Ovary (tissue), 9 donors: ENCODE measurements around the gene PCED1B. TPM values are rescaled to one million over a fixed set of nuclear protein-coding genes. Genes with fewer than 3 reads are reported as not detected.

Experiments used
- DNase-seq, 5 donors: peaks; one replicate each; pipeline ENCODE4 v3.0.0-alpha.2; 2019 to 2020
- H3K27ac ChIP-seq, 2 donors: fragments of 200-600 bp; one replicate each; pipeline versions ENCODE4 v1.5.1 to v1.8.0; 2019 to 2022
- H3K27me3 ChIP-seq: fragments of 200-600 bp; one replicate; pipeline ENCODE4 v1.8.0; 2022
- H3K36me3 ChIP-seq: fragments of 200-600 bp; sonication (generic); one replicate; pipeline ENCODE4 v1.5.1; 2019
- H3K4me1 ChIP-seq: one replicate; pipeline ENCODE4 v1.8.1; 2013; ENCODE audit warnings: mild to moderate bottlenecking, moderate library complexity; ENCODE audit not compliant: insufficient read depth
- H3K4me3 ChIP-seq: fragments of 200-600 bp; sonication (generic); one replicate; pipeline ENCODE4 v1.5.1; 2017
- H3K9me3 ChIP-seq, 2 donors: fragments of 200-600 bp in 1 of 2; sonication (generic) in 1 of 2; one replicate each; pipeline versions ENCODE4 v1.5.1 to v1.8.1; 2013 to 2019; ENCODE audit warnings: mild to moderate bottlenecking in 1 of 2, moderate library complexity in 1 of 2
- EP300 ChIP-seq: sonication (generic); formaldehyde crosslinking; IDR thresholded peaks from one replicate; pipeline ENCODE4 v1.6.1; 2017; ENCODE audit warnings: antibody characterized with exemption
- POLR2A ChIP-seq: fragments of 450-650 bp; IDR thresholded peaks from one replicate; pipeline ENCODE4 v1.6.1; 2017; ENCODE audit warnings: antibody characterized with exemption, mild to moderate bottlenecking, moderate library complexity
- WGBS, 3 donors: extraction: QIAGEN DNeasy Blood & Tissue Kit in 1 of 3; methylation state at CpG; one replicate each; pipeline versions ENCODE4 v1.1.5 to v1.1.7; 2013 to 2017; 5-methylcytosine and 5-hydroxymethylcytosine counted together
- intact Hi-C, 4 donors: fragments of 100-400 bp; cut with DNase I; formaldehyde crosslinking; loops; one replicate each; pipeline versions ENCODE4 v1.11.0 to v1.15.1; 2022 to 2023
- polyA plus RNA-seq, 2 donors: library from polyadenylated mRNA; stranded (reverse); fragments of 200-250 nt in 1 of 2; fragments of 350-450 nt in 1 of 2; fragmentation: Illumina TruSeq in 1 of 2; extraction: RNeasy Lipid Tissue Mini Kit (QIAGEN cat#74804) in 1 of 2; gene quantifications; one replicate each; pipeline ENCODE4 v1.2.3, GENCODE V29; 2013 to 2014
- total RNA-seq, 7 donors: library from RNA; depleted of rRNA in 2 of 7; stranded (reverse); fragments of >200 nt in 2 of 7; fragmentation: NEBNext Ultra II Directional in 3 of 7; extraction: Animal tissue kit (Norgen Biotek cat#: 25700) in 3 of 7; gene quantifications; one replicate each; pipeline versions ENCODE4 v1.1.0 to v1.2.4, GENCODE V29; 2016 to 2023
- TF ChIP-seq, protein P1 (sequence below), 3 donors: fragments of 450-650 bp in 2 of 3; fragments of 200-600 bp in 1 of 3; IDR thresholded peaks; one replicate each; pipeline versions ENCODE4 v1.5.1 to v1.8.0; 2016 to 2022; ENCODE audit warnings: antibody characterized with exemption in 3 of 3, mild to moderate bottlenecking in 1 of 3
- donor health status: DM: no; HTN: no; CAD: no; lungs with moderate emphysema.
- donor health status: DM: no; HTN: no; CAD: no.
- donor health status: Bipolar disorder and iron deficiency.
- donor health status: DM: yes; HTN: yes; CAD: no.
- donor health status: DM: no; HTN: no; CAD: no.
- donor health status: DM: yes; HTN: yes; CAD: no.

Gene PCED1B
- total and polyA plus RNA-seq, 9 donors: 9.9 to 27.2 (median 13.0) TPM

DNA sequence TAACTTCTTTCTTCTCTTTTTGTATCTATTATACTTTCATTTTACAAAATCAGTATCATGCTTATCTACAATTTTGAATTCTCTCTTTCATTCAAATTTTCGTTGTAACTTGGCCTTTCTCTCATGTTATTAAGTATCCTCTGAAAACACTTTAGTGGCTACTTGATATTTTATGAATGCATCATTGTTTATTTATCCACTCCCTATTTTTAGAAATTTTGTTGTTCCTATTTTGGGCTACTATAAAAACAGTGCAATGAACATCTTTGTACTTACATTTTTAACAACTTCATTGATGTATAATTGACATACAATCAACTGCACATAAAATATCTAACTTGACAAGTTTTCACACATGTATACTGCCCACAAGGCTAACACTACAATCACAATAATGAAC is 44.3 kb downstream of the PCED1B start:
- no peaks in the 10 kb centered on the region for H3K4me1 ChIP-seq
- intact Hi-C loops: no loop called here
- no peaks in the 10 kb centered on the region for H3K27me3 ChIP-seq
- no peaks in the 10 kb centered on the region for H3K36me3 ChIP-seq
- WGBS, 3 donors: 20 to 37% (median 33%) methylated on average over 1 of the region's 1 CpG
- no peak overlapping the region for H3K27ac ChIP-seq
- TF ChIP-seq POLR2A: no peak
- no peak for TF ChIP-seq EP300
- TF ChIP-seq, protein P1, sequence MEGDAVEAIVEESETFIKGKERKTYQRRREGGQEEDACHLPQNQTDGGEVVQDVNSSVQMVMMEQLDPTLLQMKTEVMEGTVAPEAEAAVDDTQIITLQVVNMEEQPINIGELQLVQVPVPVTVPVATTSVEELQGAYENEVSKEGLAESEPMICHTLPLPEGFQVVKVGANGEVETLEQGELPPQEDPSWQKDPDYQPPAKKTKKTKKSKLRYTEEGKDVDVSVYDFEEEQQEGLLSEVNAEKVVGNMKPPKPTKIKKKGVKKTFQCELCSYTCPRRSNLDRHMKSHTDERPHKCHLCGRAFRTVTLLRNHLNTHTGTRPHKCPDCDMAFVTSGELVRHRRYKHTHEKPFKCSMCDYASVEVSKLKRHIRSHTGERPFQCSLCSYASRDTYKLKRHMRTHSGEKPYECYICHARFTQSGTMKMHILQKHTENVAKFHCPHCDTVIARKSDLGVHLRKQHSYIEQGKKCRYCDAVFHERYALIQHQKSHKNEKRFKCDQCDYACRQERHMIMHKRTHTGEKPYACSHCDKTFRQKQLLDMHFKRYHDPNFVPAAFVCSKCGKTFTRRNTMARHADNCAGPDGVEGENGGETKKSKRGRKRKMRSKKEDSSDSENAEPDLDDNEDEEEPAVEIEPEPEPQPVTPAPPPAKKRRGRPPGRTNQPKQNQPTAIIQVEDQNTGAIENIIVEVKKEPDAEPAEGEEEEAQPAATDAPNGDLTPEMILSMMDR (IDR thresholded peaks at IDR 0.05): no peak
- DNase-seq: no peak
- H3K4me3 ChIP-seq: no peak overlapping the region
- H3K9me3 ChIP-seq: no peaks in the 10 kb centered on the region

DNA sequence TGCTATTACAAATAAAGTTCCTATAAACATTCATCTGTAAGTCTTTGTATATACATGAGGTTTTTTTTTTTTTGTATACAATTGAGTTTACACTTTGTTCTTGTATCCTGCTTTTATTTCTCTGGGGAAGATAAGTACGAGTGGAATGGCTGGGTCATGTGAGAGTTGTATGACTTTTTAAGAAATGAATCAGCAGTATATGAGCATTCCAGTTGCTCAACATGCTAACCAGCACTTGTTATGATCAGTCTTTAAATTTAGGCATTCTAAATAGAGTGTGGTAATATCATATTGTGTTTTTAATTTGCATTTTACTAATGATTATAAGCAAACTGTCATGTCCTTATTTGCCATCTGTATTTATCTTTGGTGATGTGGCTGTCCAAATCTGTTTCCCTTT is 45.0 kb downstream of the PCED1B start:
- Histone ChIP-seq H3K4me3 (no peak overlapping the region), H3K27ac (no peak overlapping the region), H3K9me3 (no peaks in the 10 kb centered on the region), H3K4me1 (no peaks in the 10 kb centered on the region), H3K27me3 (no peaks in the 10 kb centered on the region), H3K36me3 (no peaks in the 10 kb centered on the region)
- intact Hi-C loops: no loop called here
- TF ChIP-seq, protein P1 (IDR thresholded peaks at IDR 0.05): no peak
- TF ChIP-seq POLR2A: no peak
- 28 to 48% (median 34%) methylated on average over 1 of the region's 1 CpG for WGBS, 3 donors
- DNase-seq: no peak

DNA sequence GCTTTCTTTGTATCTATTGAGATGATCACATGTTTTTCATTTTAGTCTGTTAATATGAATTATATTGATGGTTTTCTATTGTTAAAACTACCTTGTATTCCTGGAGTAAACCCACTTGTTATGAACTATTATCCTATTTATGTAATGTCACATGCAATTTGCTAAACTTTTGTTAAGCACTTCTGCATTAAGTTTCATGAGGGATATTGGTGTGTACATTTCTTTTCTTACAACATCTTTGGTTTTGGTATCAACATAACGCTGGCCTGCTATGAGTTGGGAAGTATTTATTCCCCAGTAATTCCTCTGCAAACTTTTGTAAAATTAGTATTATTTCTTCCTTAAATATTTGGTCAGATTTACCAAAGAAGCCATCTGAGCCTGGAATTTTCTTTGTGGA is 46.8 kb downstream of the PCED1B start:
- WGBS, 3 donors: 88 to 96% (median 95%) methylated on average over 1 of the region's 1 CpG
- no peak for TF ChIP-seq EP300
- TF ChIP-seq POLR2A: no peak
- TF ChIP-seq, protein P1 (IDR thresholded peaks at IDR 0.05): no peak
- H3K4me3 ChIP-seq: no peak overlapping the region
- no peaks in the 10 kb centered on the region for H3K4me1 ChIP-seq
- no peak for DNase-seq
- H3K27ac ChIP-seq: no peak overlapping the region
- intact Hi-C loops: no loop called here
- no peaks in the 10 kb centered on the region for H3K36me3 ChIP-seq
- no peaks in the 10 kb centered on the region for H3K9me3 ChIP-seq
- no peaks in the 10 kb centered on the region for H3K27me3 ChIP-seq

DNA sequence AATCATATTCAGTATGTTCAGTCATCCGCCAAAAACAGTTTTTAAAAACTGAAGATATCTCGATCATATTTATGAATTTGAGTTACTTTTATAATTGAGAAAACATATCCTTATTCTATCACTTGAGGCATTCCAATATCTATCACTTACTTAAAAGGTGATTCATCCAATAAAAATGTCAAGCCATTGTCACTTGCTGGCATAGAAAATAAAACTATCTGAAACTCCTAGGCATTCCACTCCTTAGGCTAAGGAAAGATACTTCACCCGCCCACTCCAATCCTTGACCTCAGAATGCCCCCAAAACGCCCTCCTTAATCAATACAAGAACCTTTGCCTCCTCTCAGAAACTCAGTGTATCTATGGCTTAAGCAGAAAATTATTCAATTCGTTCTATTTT is 51.6 kb downstream of the PCED1B start:
- no peaks in the 10 kb centered on the region for H3K36me3 ChIP-seq
- H3K4me3 ChIP-seq: no peak overlapping the region
- WGBS, 3 donors: 78 to 82% (median 78%) methylated on average over 5 of the region's 5 CpGs
- H3K9me3 ChIP-seq: no peaks in the 10 kb centered on the region
- no peak overlapping the region for H3K27ac ChIP-seq
- TF ChIP-seq, protein P1 (IDR thresholded peaks at IDR 0.05): no peak
- H3K4me1 ChIP-seq: no peaks in the 10 kb centered on the region
- intact Hi-C loops: no loop called here
- H3K27me3 ChIP-seq: no peaks in the 10 kb centered on the region
- no peak for DNase-seq

DNA sequence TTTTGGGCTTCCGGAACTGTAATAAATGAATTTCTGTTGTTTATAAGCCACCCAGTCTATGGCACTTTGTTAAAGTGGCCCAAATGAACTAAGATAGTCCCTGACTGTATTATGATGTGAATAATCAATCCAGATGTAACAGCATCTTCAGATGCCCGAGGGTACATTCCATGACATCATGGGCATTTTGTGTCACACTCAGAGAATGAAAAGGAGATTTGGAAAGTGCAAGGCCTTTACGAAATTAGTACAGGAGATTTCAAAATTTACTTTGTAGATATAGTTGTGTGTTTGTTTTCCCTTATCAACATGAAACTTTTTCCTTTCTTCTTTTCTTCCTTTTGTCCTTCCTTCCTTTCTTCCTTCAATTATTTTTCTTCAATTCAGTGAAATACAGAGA is 54.6 kb downstream of the PCED1B start:
- DNase-seq: no peak
- H3K4me1 ChIP-seq: no peaks in the 10 kb centered on the region
- intact Hi-C loops: no loop called here
- TF ChIP-seq, protein P1 (IDR thresholded peaks at IDR 0.05): no peak
- no peak for TF ChIP-seq POLR2A
- no peak for TF ChIP-seq EP300
- WGBS, 3 donors: 93 to 98% (median 97%) methylated on average over 3 of the region's 3 CpGs
- H3K4me3 ChIP-seq: no peak overlapping the region
- H3K9me3 ChIP-seq: no peaks in the 10 kb centered on the region
- no peaks in the 10 kb centered on the region for H3K27me3 ChIP-seq
- no peaks in the 10 kb centered on the region for H3K36me3 ChIP-seq
- H3K27ac ChIP-seq: no peak overlapping the region
